Renal pelvis (tissue), 4 donors: ENCODE results near the gene USH1C. TPM values are rescaled to one million over a fixed set of nuclear protein-coding genes. Genes with fewer than 3 reads are reported as not detected.
A peak's percentile ranks its signal among the peaks of the same experiment; 100 is the strongest.

Source experiments
- DNase-seq: peaks from one replicate; pipeline ENCODE4 v3.0.0-alpha.2; 2013
- polyA plus RNA-seq, 3 donors: library from polyadenylated mRNA; unstranded; fragments of 120-200 nt; gene quantifications; one replicate each; pipeline ENCODE4 v1.2.1, GENCODE V29; 2013; ENCODE audit not compliant: insufficient read length in 3 of 3

USH1C gene
- polyA plus RNA-seq, 3 donors: 68.8 to 100 (median 90.2) TPM

GRCh38 chr11:17508306-17508705 is 35.9 kb downstream of the USH1C start:
- DNase-seq: no peak

GRCh38 chr11:17507773-17508172 is 36.4 kb downstream of the USH1C start:
- DNase-seq: no peak

GRCh38 chr11:17506942-17507341 is 37.3 kb downstream of the USH1C start:
- no peak for DNase-seq

- DNase-seq: no peak
These were observed 37.9 kb downstream of the USH1C start for GRCh38 chr11:17506314-17506713.

- no peak for DNase-seq
These were observed 39.1 kb downstream of the USH1C start for GRCh38 chr11:17505146-17505545.

- peak; percentile 54 for DNase-seq
These were observed 39.7 kb downstream of the USH1C start for GRCh38 chr11:17504330-17505107.

- DNase-seq: no peak
These were observed 41.6 kb downstream of the USH1C start for GRCh38 chr11:17502630-17503029.

- no peak for DNase-seq
These were observed 43.5 kb downstream of the USH1C start for GRCh38 chr11:17500673-17501072.

- no peak for DNase-seq
These were observed 45.7 kb downstream of the USH1C start for GRCh38 chr11:17498475-17498874.

- no peak for DNase-seq
These were observed 46.2 kb downstream of the USH1C start for GRCh38 chr11:17498058-17498457.

- DNase-seq: no peak
These were observed 47.8 kb downstream of the USH1C start for GRCh38 chr11:17496406-17496805.

GRCh38 chr11:17494019-17494418 is 50.2 kb downstream of the USH1C start:
- no peak for DNase-seq

- DNase-seq: no peak
These were observed 53.3 kb downstream of the USH1C start for GRCh38 chr11:17490938-17491337.

GRCh38 chr11:17490232-17490631 is 54.0 kb downstream of the USH1C start:
- no peak for DNase-seq

- DNase-seq: no peak
These were observed 54.5 kb downstream of the USH1C start for GRCh38 chr11:17489751-17490150.

- DNase-seq: no peak
These were observed 55.7 kb downstream of the USH1C start for GRCh38 chr11:17488563-17488962.

- DNase-seq: no peak
These were observed 57.6 kb downstream of the USH1C start for GRCh38 chr11:17486646-17487045.

- no peak for DNase-seq
These were observed 60.7 kb downstream of the USH1C start for GRCh38 chr11:17483505-17483904.

GRCh38 chr11:17481905-17482304 is 62.3 kb downstream of the USH1C start:
- DNase-seq: no peak

GRCh38 chr11:17479284-17480214 is 64.7 kb downstream of the USH1C start:
- DNase-seq: peak; percentile 69

- DNase-seq: no peak
These were observed 66.1 kb downstream of the USH1C start for GRCh38 chr11:17478070-17478469.

GRCh38 chr11:17477361-17477760 is 66.9 kb downstream of the USH1C start:
- DNase-seq: no peak

- DNase-seq: no peak
These were observed 67.2 kb downstream of the USH1C start for GRCh38 chr11:17477084-17477333.
